ENCODE results near the gene PDCD10.

DNA sequence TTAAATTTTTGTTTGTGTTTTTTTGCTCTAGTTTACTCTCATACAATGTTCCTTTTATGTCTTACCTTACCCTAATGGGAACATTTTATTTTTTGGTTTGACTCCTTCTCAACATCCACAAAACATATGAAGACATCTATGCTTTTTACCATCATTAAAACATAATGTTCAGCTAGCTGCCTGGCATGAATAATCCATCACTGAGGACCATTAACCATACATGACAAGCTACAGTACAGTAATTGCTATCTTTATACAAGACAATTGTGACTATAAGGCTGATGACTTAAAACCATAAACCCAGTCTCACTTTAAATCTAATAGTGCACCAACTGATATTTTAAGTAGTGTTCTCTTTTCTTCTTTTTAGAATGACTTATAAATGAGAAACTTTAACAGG is 14.5 kb upstream of the PDCD10 start:
- TF ChIP-seq, protein P1, sequence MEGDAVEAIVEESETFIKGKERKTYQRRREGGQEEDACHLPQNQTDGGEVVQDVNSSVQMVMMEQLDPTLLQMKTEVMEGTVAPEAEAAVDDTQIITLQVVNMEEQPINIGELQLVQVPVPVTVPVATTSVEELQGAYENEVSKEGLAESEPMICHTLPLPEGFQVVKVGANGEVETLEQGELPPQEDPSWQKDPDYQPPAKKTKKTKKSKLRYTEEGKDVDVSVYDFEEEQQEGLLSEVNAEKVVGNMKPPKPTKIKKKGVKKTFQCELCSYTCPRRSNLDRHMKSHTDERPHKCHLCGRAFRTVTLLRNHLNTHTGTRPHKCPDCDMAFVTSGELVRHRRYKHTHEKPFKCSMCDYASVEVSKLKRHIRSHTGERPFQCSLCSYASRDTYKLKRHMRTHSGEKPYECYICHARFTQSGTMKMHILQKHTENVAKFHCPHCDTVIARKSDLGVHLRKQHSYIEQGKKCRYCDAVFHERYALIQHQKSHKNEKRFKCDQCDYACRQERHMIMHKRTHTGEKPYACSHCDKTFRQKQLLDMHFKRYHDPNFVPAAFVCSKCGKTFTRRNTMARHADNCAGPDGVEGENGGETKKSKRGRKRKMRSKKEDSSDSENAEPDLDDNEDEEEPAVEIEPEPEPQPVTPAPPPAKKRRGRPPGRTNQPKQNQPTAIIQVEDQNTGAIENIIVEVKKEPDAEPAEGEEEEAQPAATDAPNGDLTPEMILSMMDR (IDR thresholded peaks at IDR 0.05; ENCODE audit: insufficient read depth, low read length) = no peak
- TF ChIP-seq, protein P2, sequence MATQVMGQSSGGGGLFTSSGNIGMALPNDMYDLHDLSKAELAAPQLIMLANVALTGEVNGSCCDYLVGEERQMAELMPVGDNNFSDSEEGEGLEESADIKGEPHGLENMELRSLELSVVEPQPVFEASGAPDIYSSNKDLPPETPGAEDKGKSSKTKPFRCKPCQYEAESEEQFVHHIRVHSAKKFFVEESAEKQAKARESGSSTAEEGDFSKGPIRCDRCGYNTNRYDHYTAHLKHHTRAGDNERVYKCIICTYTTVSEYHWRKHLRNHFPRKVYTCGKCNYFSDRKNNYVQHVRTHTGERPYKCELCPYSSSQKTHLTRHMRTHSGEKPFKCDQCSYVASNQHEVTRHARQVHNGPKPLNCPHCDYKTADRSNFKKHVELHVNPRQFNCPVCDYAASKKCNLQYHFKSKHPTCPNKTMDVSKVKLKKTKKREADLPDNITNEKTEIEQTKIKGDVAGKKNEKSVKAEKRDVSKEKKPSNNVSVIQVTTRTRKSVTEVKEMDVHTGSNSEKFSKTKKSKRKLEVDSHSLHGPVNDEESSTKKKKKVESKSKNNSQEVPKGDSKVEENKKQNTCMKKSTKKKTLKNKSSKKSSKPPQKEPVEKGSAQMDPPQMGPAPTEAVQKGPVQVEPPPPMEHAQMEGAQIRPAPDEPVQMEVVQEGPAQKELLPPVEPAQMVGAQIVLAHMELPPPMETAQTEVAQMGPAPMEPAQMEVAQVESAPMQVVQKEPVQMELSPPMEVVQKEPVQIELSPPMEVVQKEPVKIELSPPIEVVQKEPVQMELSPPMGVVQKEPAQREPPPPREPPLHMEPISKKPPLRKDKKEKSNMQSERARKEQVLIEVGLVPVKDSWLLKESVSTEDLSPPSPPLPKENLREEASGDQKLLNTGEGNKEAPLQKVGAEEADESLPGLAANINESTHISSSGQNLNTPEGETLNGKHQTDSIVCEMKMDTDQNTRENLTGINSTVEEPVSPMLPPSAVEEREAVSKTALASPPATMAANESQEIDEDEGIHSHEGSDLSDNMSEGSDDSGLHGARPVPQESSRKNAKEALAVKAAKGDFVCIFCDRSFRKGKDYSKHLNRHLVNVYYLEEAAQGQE (IDR thresholded peaks at IDR 0.05; ENCODE audit: insufficient replicate concordance, low read depth) = no peak
- TF ChIP-seq POLR2AphosphoS5 (IDR thresholded peaks at IDR 0.05; ENCODE audit: low read depth) (no peak), GABPA (IDR thresholded peaks at IDR 0.05; ENCODE audit: low read depth) (no peak)

Data from HL-60 (cell line).